ENCODE measurements around the gene CLDN20.
A peak's percentile ranks its signal among the peaks of the same experiment; 100 is the strongest.
"Not testable (repeated sequence)": the region's sequence is repeated elsewhere in the genome, so short reads cannot be mapped to it uniquely, and the experiment has no call there.

CLDN20 gene

DNA sequence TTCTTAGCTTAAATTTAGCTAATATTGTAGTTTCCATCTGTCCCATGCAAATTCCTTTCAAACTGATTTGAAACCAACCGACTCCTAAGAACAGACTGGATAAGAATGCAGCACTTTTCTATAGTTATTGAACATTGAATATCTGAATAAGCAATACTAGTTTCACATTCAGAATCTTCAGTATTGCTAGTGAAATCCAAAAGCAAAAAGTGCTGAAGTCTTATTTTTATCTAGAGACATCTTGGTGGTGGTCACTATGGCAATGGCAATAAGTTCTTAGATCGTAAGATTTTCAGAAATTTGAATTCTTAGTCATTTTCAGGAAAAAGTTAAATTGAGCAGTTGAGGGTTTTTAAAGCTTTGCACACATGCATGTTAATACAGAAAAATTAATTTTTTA is 47.8 kb downstream of the CLDN20 start:
- no peak for DNase-seq (ENCODE audit: low spot score)

GRCh38 chr6:155312950-155313349 is 49.1 kb downstream of the CLDN20 start:
- not testable (repeated sequence) for DNase-seq (ENCODE audit: low spot score)

GRCh38 chr6:155313602-155314091 is 49.8 kb downstream of the CLDN20 start:
- peak; percentile 35 for DNase-seq (ENCODE audit: low spot score)

DNA sequence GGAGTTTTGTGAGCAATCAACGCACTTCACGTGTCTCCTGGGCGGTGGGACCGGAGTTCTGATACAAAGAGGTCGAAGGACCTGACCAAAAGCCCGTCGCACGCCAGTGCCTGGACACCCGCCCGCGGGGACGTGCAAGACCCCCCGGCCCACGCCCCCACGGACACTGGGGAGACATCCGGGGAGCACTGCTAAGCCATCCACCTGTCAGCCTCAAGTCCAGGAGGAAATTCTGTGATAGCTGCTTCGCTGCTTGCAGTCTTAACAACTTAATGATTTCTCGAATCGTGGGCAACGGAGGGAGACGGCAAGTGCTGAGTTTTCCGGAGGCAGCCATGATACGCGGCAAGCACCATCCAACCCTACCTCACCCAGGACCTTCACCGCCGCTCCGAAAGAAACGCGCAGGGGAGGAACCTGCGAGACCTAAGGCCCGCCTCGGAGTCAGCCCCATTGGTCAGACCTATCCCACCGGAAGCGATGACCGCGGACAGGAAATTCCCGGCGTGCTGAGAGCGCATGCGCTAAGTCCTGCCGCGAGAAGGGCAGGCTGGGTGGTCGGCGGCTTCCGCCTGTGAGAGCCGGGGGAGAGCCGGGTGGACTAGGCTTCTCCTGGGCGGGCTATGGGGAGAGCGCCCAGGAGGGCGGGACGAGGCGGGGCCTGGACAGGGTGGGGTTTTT is 50.4 kb downstream of the CLDN20 start, which contains the start of gene TFB1M:
TFB1M (minus strand) TSS at position 393 of the 681 bp plus-strand sequence; CDS start at position 337, 56 bp downstream.
- peak; percentile 97 for DNase-seq (ENCODE audit: low spot score)

GRCh38 chr6:155314773-155315515 is 51.1 kb downstream of the CLDN20 start:
- peak; percentile 78 for DNase-seq (ENCODE audit: low spot score)

DNA sequence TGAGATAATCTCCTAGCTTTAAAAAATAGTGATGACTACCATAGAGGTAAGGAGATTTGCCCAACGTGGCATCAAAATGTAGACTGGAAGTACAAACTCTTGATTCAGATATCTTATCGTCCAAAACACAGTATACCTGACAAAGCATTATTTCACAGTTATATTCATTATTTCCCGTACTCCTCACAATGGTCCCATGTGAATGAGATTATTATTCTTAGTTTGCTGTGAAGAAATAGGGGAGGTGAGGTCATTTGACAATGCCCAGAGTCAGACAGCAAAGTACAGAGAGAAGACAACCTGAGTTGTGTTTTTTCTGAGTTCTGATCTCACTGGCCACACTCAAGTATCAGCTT is 51.7 kb downstream of the CLDN20 start:
- DNase-seq (ENCODE audit: low spot score), result no peak

- DNase-seq (ENCODE audit: low spot score), result no peak
Observed at GRCh38 chr6:155316419-155316818, 52.6 kb downstream of the CLDN20 start.

DNA sequence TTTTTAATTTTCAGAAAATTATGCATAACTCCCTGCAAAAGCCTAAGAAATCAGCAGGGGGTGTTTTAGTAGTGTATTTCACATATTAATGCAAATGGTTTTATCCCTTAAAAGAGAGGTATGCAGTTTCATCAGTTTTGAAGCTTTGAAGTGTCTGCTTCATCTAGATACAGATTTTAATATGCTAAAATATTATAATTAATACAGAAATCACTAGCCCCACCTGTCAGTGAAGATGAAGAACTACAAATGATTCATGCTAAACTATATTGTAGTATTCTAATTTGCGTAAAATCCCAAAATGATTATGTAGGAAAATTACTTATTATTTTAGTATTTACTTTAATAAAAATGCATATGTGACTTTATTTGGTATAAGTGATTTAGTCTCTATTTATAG is 53.4 kb downstream of the CLDN20 start:
- no peak for DNase-seq (ENCODE audit: low spot score)

- DNase-seq (ENCODE audit: low spot score), result no peak
Observed at GRCh38 chr6:155319902-155320301, 56.1 kb downstream of the CLDN20 start.

GRCh38 chr6:155324172-155324571 is 60.4 kb downstream of the CLDN20 start:
- DNase-seq (ENCODE audit: low spot score), result no peak

DNA sequence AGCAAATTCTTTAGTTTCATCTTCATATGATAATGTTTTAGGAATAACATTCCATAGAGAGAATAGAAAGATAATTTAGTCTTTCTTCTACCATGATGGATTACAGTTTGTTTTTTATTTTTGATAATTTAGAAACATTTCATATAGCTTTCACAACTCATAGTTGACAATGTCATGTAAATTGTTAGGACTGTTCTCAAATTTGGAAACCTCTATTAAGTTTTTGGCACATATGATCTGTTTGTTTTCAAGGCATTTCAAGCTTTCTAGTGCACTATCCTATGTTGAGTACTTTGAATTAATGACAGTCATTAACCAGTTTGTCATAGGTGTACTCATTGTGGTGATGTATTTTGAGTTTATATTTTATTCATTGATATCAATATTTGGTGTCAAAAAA is 61.2 kb downstream of the CLDN20 start:
- no peak for DNase-seq (ENCODE audit: low spot score)

GRCh38 chr6:155325700-155326516 is 62.1 kb downstream of the CLDN20 start:
- DNase-seq (ENCODE audit: low spot score), result no peak

All from LoVo (cell line).